Measurements from ENCODE around the gene GPR156.

- TF ChIP-seq CTCF (IDR thresholded peaks at IDR 0.05), result no peak
- TF ChIP-seq POLR2A (IDR thresholded peaks at IDR 0.05), result no peak
These were observed 159.0 kb downstream of the GPR156 start for GRCh38 chr3:120125992-120126391.

Measured in Peyer's patch (tissue), 4 donors.